Epithelial cell of proximal tubule (primary cell): ENCODE data around the gene BCL2. TPM values are rescaled to one million over a fixed set of nuclear protein-coding genes. Genes with fewer than 3 reads are reported as not detected.

Experiments used
- DNase-seq: peaks from one replicate; pipeline ENCODE4 v3.0.0-alpha.2; 2011; ENCODE audit warnings: low read depth
- H3K4me3 ChIP-seq: 2 replicates; pipeline ENCODE4 v1.5.1; 2011; ENCODE audit warnings: low read depth, mild to moderate bottlenecking, low read length
- total RNA-seq: library from RNA; depleted of rRNA; stranded (reverse); fragments of >200 nt; gene quantifications from 2 replicates; pipeline ENCODE4 v1.2.3, GENCODE V29; 2015
- TF ChIP-seq, protein P1 (sequence below): conservative IDR thresholded peaks from 2 replicates; pipeline ENCODE4 v1.5.1; 2012; ENCODE audit warnings: low read depth, mild to moderate bottlenecking, low read length

BCL2 gene
- total RNA-seq, 1 donor from 2014 or later, result 4.7 TPM

DNA sequence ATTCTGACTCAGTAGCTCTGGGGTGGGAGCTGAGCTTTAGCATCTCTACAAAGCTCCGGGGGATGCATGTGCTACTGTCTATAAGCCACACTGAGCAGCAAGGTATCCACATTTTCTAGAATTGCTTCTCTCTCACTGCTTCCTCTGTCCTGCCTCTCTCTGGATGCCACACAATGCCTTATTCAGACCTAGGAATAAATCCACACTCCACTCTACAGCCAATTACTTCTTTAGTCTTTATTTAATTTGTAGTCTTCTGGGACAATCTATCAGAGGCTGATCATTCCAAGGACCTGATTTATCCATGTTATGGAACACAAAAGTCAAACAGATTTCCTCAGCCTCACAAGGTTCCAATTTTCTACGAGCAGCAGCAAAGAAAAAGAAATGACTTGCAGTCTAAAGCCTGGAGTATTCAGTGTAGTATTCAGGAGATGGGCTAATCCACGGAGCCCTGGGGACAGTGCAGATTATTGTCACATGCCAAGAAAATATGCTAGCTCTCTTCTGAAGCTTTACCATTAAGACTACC, 4.4 kb downstream of the BCL2 start:
- no peak for DNase-seq
- TF ChIP-seq, protein P1, sequence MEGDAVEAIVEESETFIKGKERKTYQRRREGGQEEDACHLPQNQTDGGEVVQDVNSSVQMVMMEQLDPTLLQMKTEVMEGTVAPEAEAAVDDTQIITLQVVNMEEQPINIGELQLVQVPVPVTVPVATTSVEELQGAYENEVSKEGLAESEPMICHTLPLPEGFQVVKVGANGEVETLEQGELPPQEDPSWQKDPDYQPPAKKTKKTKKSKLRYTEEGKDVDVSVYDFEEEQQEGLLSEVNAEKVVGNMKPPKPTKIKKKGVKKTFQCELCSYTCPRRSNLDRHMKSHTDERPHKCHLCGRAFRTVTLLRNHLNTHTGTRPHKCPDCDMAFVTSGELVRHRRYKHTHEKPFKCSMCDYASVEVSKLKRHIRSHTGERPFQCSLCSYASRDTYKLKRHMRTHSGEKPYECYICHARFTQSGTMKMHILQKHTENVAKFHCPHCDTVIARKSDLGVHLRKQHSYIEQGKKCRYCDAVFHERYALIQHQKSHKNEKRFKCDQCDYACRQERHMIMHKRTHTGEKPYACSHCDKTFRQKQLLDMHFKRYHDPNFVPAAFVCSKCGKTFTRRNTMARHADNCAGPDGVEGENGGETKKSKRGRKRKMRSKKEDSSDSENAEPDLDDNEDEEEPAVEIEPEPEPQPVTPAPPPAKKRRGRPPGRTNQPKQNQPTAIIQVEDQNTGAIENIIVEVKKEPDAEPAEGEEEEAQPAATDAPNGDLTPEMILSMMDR, result no peak
- peak overlapping the region; percentile 12 for H3K4me3 ChIP-seq

DNA sequence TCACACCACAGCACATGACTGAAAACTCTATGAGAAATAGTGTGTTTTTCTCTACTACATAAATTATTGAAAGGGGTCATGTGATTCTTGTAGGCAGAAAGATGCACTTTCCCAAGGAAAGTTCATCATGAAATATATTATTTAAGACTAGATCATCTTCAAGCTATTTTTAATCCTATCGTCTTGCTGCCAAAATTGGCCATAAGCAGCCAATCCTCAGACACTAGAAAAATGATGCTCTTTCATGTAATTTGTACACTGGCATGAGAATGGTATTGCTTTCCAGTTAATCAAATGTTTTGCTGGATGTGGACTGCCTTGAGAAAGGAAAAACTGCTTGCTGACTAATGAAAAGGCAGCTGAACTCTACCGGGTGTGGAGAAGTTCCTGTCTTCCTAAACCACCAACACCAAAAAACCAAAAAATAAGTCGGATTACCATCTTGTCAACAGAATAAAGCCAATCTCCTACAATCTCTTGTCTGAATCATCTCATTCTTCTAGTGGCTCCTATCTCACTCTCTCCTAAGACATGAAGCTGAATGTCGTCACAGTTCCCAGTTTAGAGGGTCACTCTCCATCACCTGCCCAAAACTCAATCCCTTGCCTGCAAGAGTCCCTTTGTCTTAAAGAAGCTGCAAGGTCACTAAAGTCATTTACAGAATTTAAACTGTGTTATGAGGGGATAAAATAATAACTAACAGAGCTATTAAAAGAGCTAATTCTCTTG, 5.3 kb downstream of the BCL2 start:
- DNase-seq, result no peak
- H3K4me3 ChIP-seq, result no peak overlapping the region
- TF ChIP-seq, protein P1, result no peak

DNA sequence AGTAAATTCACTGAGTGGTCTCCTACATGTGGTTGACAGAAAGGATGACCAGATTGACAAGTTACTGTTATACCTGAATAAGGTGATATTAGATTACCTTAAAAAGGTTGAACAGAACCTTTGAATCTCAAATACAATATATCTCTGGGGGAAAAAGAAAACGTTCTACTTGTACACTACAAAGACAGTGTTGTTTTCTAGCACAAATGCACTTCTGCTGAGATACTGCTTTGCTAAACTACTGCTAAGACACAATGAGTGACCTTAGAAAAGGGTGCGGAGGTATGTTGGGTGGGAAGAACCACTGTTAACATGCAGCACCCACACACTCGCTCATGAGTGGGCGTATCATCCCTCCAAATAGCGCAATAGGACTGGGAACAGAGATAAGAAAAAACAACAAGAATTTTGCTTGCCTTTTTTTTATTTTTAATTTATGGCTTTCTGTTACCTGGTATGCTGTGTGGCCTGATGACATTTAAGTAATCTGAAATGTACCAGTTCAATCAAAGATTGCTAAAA, 6.1 kb downstream of the BCL2 start:
- TF ChIP-seq, protein P1, result no peak
- DNase-seq, result no peak
- H3K4me3 ChIP-seq, result no peak overlapping the region

DNA sequence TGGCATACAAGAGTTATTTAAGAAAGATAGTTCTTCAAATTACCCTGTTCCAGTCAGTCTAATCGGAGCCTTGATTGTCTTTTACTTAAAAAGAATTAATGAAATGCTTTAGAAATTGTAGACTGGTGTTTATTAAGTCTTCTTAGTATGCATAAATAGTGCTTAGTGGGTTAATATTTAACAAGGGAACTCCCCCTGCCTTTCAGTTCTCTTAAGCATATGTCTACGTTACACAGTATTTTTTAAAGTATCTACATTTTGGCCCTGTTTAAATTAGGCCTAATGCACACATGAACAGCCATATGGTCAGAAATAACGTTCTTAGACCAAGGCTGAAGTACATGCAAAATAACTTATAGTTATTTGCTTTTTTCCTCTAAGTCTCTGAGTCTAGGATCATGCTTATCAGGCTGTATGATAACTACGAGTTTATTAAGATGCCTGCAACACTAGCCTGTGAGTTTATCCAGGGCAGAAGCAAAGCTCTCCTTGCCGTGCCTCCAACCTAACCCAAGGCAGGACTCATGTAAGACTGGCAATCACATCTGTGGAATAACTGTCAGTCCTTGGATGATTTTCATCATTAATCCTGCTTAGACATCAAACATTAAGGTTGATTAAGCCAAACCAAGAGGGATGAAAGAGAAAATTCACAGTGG, 6.7 kb downstream of the BCL2 start:
- H3K4me3 ChIP-seq, result peak overlapping the region; percentile 0
- no peak for DNase-seq
- TF ChIP-seq, protein P1, result no peak

DNA sequence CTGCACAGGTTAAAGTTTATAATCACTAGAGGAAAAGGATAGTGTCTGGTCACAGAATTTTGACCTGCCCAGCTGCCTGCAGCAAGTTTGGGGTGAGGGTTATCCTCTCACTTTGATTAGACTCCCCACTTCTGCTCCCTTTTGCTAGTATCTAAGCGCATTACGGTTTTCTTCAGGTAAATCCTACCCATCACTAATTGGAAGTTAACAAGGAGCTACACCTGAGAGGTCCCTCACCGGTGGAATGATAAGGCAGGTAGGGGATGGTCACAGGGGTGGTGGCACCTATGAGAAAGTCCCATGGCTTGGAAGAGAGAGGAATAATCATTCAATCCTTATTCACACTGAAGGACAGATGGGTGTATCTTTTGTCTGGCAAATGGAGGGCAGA, 7.6 kb downstream of the BCL2 start:
- H3K4me3 ChIP-seq, result peak overlapping the region; percentile 11
- TF ChIP-seq, protein P1, result no peak
- DNase-seq, result no peak

DNA sequence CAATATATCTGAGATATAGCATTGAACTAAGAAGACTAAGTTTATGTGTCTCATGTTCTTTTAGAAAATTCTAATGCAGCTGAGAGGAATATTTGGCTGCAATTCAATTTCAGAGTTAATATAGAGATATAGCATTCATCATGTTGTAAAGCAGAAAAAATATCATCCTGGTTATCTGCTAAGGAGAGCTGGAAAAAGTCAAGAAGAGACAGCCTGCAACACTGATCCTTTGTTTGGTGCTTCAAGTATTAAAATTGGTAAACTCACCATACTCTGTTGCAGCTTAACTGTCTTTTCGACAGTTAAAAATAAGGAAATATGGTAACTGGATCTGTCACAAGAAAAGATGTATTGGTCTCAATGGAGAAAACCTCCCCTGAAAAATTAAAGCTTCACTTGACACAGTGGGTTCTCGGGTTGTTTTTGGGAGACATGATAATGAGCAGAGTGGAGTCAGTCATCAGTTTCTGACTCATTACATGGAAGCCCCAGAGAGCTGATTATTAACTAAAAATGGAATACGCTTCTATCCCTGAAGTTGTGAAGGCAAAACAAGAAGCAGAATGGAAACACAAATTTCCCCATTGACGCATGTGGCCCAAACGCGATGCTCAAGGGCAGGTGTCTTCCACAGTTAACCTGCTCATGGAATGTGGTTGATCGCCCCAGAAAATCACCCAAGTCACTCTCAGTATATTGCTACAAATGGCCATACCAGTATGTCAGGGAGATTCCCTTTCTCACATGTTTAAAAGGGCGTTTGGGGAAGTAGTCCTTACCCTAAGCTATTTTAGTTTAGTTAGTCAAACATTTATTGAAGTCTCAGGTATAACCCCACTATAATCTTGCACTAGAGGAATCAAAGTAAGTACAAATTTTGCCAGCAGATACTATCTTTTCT, 8.2 kb downstream of the BCL2 start:
- TF ChIP-seq, protein P1, result no peak
- DNase-seq, result peak; percentile 77
- peak overlapping the region; percentile 11 for H3K4me3 ChIP-seq
